Aorta (tissue), 5 donors: Measurements from ENCODE around the gene STX16. TPM values are rescaled to one million over a fixed set of nuclear protein-coding genes. Genes with fewer than 3 reads are reported as not detected.

Experiments used
- ATAC-seq: fragments of 200-7000 bp; cut with Tn5 transposase; one replicate; pipeline ENCODE4 v1.9.1; 2022; ENCODE audit warnings: moderate library complexity; ENCODE audit not compliant: low FRiP score
- DNase-seq, 2 donors: peaks; one replicate each; pipeline ENCODE4 v3.0.0-alpha.2; 2020
- H3K27ac ChIP-seq, 2 donors: one replicate each; pipeline ENCODE4 v1.5.1; 2013; ENCODE audit warnings: low read length in 2 of 2, mild to moderate bottlenecking in 2 of 2, moderate library complexity in 2 of 2, control low read depth in 1 of 2, inconsistent platforms in 1 of 2, low read depth in 1 of 2
- H3K27me3 ChIP-seq, 2 donors: one replicate each; pipeline ENCODE4 v1.6.1; 2013; ENCODE audit warnings: control low read depth in 1 of 2, low read length in 1 of 2, mild to moderate bottlenecking in 1 of 2, moderate library complexity in 1 of 2; ENCODE audit not compliant: insufficient read depth in 2 of 2, control insufficient read depth in 1 of 2
- H3K36me3 ChIP-seq, 2 donors: one replicate each; pipeline ENCODE4 v1.6.1; 2013; ENCODE audit warnings: control low read depth in 1 of 2, low read length in 1 of 2, mild to moderate bottlenecking in 1 of 2; ENCODE audit not compliant: insufficient read depth in 2 of 2, control insufficient read depth in 1 of 2
- H3K4me1 ChIP-seq, 2 donors: one replicate each; pipeline ENCODE4 v1.6.1; 2013; ENCODE audit warnings: low read length in 2 of 2, control low read depth in 1 of 2, mild to moderate bottlenecking in 1 of 2, moderate library complexity in 1 of 2; ENCODE audit not compliant: insufficient read depth in 2 of 2, control insufficient read depth in 1 of 2
- H3K4me3 ChIP-seq, 2 donors: one replicate each; pipeline ENCODE4 v1.5.1; 2013; ENCODE audit warnings: low read length in 2 of 2, control low read depth in 1 of 2, mild to moderate bottlenecking in 1 of 2
- H3K9me3 ChIP-seq: one replicate; pipeline ENCODE4 v1.6.1; 2013; ENCODE audit warnings: mild to moderate bottlenecking, low read length; ENCODE audit not compliant: control insufficient read depth
- WGBS, 2 donors: extraction: QIAGEN DNeasy Blood & Tissue Kit; methylation state at CpG; one replicate each; pipeline ENCODE4 v1.1.7; 2013; 5-methylcytosine and 5-hydroxymethylcytosine counted together
- intact Hi-C, 2 donors: fragments of 100-400 bp; cut with DNase I; formaldehyde crosslinking; loops; one replicate each; pipeline versions ENCODE4 v1.14.2 to v1.15.0; 2022
- polyA plus RNA-seq, 2 donors: library from polyadenylated mRNA; stranded (reverse); fragments of 200-250 nt; gene quantifications; one replicate each; pipeline ENCODE4 v1.2.3, GENCODE V29; 2013
- total RNA-seq, 2 donors: library from RNA; stranded (reverse); fragmentation: NEBNext Ultra II Directional; extraction: Animal tissue kit (Norgen Biotek cat#: 25700); gene quantifications; one replicate each; pipeline ENCODE4 v1.2.1, GENCODE V29; 2021
- donor health status: healthy with polysubstance abuse.
- donor health status: Bipolar disorder and iron deficiency.
- donor health status: DM: no; HTN: no; CAD: no.
- donor health status: DM: no; HTN: no; CAD: no.
- donor health status: DM: yes; HTN: yes; CAD: no.

The STX16 gene
- total and polyA plus RNA-seq, 4 donors: 17.9 to 75.7 (median 59.6) TPM

DNA sequence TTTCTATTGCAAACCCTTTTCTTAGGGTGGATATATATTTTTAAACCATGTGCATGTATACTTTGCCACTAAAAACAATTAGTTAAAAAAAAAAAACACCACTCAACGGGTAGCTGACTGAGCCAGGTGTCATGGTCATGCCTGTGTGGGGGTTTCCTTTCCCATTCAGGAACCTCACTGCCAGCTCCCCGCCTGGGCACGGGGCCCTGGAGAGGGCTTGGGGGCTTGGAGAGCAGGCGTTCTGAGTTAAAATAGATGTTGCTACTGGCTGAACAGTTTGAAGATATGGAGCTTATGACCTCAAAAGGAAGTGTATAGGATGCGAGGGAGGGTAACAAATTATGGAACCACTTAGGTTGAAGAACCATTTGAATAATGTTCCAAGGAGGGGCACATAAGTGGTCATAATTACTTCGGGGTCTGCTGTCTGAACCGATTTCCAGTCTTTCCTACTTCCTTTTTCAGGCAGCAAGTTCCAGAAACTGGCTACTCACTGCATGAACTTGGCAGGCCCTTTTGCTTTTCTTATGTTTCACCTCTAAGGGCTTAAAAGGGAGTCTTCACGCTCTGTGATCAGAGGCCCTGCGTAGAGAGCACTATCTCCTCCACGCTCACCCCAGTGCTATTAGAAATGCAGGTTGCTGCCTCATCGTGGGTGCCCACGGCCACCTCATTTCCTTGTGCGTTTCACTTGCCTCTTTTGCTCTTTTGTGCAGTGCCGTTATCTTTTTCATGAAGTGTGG is 9.9 kb downstream of the STX16 start:
- Histone ChIP-seq H3K36me3 (peaks cover 1 to 4% of the 10 kb centered on the region in 2 donors), H3K4me1 (peaks cover 2 to 3% of the 10 kb centered on the region in 2 donors), H3K27ac (no peak overlapping the region), H3K27me3 (no peaks in the 10 kb centered on the region), H3K9me3 (no peaks in the 10 kb centered on the region), H3K4me3 (no peak overlapping the region)
- intact Hi-C loops: no loop called here
- DNase-seq (no peak), ATAC-seq (no peak)
- 66 to 72% methylated on average over 14 of the region's 14 CpGs for WGBS, 2 donors

DNA sequence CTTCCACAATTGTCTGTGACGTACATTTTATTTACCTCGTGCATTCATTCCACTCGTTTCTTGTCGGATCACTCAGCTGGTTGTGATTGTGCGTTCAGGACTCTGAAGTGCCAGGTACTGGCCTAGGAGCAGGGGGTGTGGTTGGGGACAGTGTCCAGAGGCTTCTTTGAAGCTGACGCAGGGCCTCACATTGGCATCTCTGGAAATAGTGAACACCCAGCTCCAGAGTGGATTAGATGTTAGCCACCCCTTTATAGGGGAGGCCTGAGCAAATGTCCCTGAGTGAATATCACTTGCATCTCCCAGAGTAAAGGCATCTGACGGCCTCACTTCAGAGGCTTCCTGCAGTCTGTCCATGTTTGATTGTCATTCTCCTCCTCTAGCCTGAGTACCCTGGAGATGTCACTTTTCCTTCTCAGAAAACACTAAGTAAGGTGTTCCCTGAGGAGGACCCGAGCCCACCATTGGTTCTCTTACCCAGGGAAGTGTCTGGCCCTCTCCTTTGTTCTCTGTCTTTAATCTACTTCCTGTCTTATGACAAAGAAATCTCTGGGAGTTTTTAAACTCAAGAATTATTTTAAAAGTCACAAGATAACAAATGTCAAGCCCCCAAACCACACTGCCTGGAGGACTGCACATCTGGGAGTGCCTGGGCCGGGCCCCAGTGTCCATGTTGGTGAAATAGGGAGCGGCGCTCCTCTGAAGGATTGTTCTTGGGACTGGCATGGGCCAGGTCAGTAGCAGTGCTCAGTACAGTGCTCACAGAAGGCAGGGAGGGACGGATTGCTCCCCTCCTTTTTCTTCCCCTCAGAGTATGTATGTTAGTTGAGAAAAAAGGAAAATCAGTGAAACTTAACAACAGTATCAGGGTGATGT is 10.8 kb downstream of the STX16 start:
- H3K4me3 ChIP-seq: no peak overlapping the region
- WGBS, 2 donors: 78 to 80% methylated on average over 12 of the region's 12 CpGs
- peaks cover 0 to under 1% of the 10 kb centered on the region in 2 donors for H3K4me1 ChIP-seq
- H3K9me3 ChIP-seq: no peaks in the 10 kb centered on the region
- H3K36me3 ChIP-seq: peaks cover 1 to 4% of the 10 kb centered on the region in 2 donors
- H3K27me3 ChIP-seq: no peaks in the 10 kb centered on the region
- no peak overlapping the region for H3K27ac ChIP-seq
- DNase-seq (no peak), ATAC-seq (no peak)
- intact Hi-C loops: no loop called here

DNA sequence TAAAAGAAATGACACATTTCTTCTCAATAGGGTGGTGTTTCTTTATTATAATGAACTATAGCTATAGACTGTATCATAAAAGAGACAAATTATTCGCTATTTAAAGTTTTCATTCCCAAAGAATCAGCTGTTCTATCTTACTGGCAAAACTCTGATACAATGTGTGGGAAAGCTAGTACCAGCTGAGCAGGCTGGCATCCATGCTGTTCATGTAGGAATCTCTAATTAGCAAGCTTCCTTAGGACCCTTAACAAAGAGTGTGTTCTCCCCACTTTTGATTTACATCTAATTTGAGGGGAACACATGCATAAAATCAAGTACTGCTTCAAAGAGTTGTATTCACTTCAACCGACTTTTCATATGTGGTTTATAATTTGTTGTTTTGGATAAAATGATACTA is 13.2 kb downstream of the STX16 start:
- H3K4me3 ChIP-seq: no peak overlapping the region
- ATAC-seq (no peak), DNase-seq (no peak)
- no peaks in the 10 kb centered on the region for H3K4me1 ChIP-seq
- no peak overlapping the region for H3K27ac ChIP-seq
- H3K9me3 ChIP-seq: no peaks in the 10 kb centered on the region
- WGBS, 2 donors: 89 to 94% methylated on average over 2 of the region's 2 CpGs
- peaks cover 4 to 7% of the 10 kb centered on the region in 2 donors for H3K36me3 ChIP-seq
- intact Hi-C loops: no loop called here
- no peaks in the 10 kb centered on the region for H3K27me3 ChIP-seq

DNA sequence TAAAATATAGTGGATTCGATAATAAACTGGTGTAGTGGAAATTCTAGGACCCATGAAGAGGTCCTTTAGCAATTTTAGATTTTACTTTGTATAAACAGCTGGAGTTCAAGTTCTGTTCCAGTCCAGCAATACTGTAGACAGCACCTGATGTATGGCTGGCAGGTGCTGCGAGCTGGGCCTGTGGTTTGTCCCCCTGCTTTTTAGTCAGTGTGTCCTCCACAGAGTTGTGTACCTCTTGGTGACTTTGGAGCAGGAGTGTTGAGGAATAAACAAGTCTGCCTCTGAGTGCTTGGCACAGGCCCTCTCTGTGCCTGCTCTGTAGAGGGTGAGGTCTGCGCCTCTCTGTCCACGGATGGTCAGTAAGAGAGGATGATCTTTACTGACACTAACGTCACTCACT is 13.8 kb downstream of the STX16 start:
- 77 to 90% methylated on average over 5 of the region's 5 CpGs for WGBS, 2 donors
- no peaks in the 10 kb centered on the region for H3K9me3 ChIP-seq
- no peak overlapping the region for H3K4me3 ChIP-seq
- ATAC-seq (no peak), DNase-seq (no peak)
- H3K27me3 ChIP-seq: no peaks in the 10 kb centered on the region
- peaks cover 4 to 11% of the 10 kb centered on the region in 2 donors for H3K36me3 ChIP-seq
- intact Hi-C loops: no loop called here
- no peaks in the 10 kb centered on the region for H3K4me1 ChIP-seq
- H3K27ac ChIP-seq: no peak overlapping the region

DNA sequence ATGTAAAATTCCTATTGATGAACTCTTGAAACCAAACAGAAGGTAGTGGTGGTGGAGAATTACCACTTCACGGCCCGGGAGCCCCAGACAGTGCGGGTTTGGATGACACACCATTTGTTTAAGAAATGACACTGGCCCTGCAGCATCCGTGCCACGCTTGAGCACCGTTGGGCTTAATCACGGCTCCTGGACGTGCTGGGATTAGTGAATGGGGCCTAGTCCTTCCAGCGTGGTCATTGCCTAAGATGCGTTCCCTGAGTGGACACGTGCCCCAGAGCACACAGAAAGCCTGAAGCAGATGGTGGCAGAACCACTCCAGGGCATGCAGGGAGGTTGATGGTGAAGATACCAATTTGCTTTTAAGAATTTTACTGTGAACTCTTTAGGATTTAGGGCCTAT is 14.5 kb downstream of the STX16 start:
- peaks cover 6 to 13% of the 10 kb centered on the region in 2 donors for H3K36me3 ChIP-seq
- intact Hi-C loops: no loop called here
- H3K27ac ChIP-seq: no peak overlapping the region
- no peak overlapping the region for H3K4me3 ChIP-seq
- H3K4me1 ChIP-seq: no peaks in the 10 kb centered on the region
- 70 to 76% methylated on average over 11 of the region's 11 CpGs for WGBS, 2 donors
- DNase-seq: no peak
- no peaks in the 10 kb centered on the region for H3K27me3 ChIP-seq
- no peak for ATAC-seq
- no peaks in the 10 kb centered on the region for H3K9me3 ChIP-seq

DNA sequence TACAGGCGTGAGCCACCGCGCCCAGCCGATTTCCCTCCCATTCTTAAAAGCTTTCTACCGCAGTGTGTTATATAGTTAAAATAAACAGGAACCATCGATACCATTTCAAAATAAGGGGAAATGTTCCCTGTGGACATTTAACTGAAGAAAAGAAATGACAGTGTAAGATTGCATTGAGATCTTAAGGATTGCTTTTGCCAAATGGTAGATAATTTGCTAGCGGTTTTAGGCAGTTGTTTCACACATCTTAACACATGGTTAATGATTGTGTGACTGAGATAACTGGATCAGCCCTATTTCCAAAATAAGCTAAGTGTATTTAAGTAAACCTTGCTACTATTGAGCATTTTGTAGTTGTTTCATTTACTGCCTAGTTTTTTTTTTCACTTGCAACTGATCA is 15.6 kb downstream of the STX16 start:
- no peak for ATAC-seq
- no peak overlapping the region for H3K27ac ChIP-seq
- no peaks in the 10 kb centered on the region for H3K9me3 ChIP-seq
- peaks cover 6 to 12% of the 10 kb centered on the region in 2 donors for H3K36me3 ChIP-seq
- no peaks in the 10 kb centered on the region for H3K27me3 ChIP-seq
- H3K4me1 ChIP-seq: no peaks in the 10 kb centered on the region
- no peak for DNase-seq
- no peak overlapping the region for H3K4me3 ChIP-seq
- intact Hi-C loops: no loop called here
- WGBS, 2 donors: 86 to 92% methylated on average over 7 of the region's 7 CpGs

DNA sequence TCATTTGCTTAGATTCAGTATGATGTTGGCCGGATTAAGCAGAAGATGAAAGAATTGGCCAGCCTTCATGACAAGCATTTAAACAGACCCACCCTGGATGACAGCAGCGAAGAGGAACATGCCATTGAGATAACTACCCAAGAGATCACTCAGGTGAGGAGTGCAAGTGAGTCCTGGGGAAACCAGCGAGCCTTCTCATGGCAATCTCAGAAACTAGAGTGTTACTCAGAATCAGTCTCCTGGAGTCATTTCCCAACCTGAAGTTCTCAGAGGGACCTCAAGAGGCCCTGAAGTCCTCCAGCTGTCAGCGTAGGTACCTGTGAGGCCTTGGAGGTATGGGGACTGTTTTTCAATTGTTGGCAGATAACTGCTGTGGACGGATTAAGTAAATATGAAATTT is 16.9 kb downstream of the STX16 start:
- Histone ChIP-seq H3K27ac (no peak overlapping the region), H3K27me3 (no peaks in the 10 kb centered on the region), H3K36me3 (peaks cover 7 to 12% of the 10 kb centered on the region in 2 donors), H3K9me3 (no peaks in the 10 kb centered on the region), H3K4me1 (no peaks in the 10 kb centered on the region), H3K4me3 (no peak overlapping the region)
- 84 to 91% methylated on average over 5 of the region's 5 CpGs for WGBS, 2 donors
- intact Hi-C loops: no loop called here
- ATAC-seq (no peak), DNase-seq (no peak)

DNA sequence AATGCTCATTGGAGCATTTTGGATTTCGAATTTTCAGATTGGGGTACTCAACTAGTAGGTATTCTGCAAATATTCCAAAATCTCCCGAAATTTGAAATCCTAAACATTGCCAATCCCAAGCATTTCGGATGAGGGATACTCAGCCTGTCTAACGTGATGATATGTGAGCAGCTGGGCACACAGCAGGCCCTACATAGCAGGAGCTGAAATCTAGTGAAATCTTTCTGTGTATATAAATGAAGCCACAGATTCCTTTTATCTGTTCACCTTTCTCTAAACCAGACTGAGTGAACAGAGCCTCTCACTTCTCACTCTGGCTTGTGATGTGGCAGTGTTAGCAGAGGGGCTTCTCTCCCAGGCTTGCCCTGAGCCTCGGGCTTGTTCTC is 17.8 kb downstream of the STX16 start:
- no peaks in the 10 kb centered on the region for H3K9me3 ChIP-seq
- 83 to 86% methylated on average over 5 of the region's 5 CpGs for WGBS, 2 donors
- intact Hi-C loops: no loop called here
- H3K36me3 ChIP-seq: peaks cover 9 to 12% of the 10 kb centered on the region in 2 donors
- ATAC-seq (no peak), DNase-seq (no peak)
- no peaks in the 10 kb centered on the region for H3K27me3 ChIP-seq
- no peak overlapping the region for H3K27ac ChIP-seq
- no peak overlapping the region for H3K4me3 ChIP-seq
- no peaks in the 10 kb centered on the region for H3K4me1 ChIP-seq
